Sigmoid colon (tissue), 7 donors: ENCODE measurements around the gene DNAH5. TPM values are rescaled to one million over a fixed set of nuclear protein-coding genes. Genes with fewer than 3 reads are reported as not detected.
A peak's percentile ranks its signal among the peaks of the same experiment; 100 is the strongest.

Experiments used
- DNase-seq: peaks from one replicate; pipeline ENCODE4 v3.0.0-alpha.2; 2019
- H3K27ac ChIP-seq, 4 donors: fragments of 200-600 bp; sonication (generic); one replicate each; pipeline ENCODE4 v1.5.1; 2016 to 2019; ENCODE audit warnings: mild to moderate bottlenecking in 1 of 4
- H3K27me3 ChIP-seq, 3 donors: fragments of 200-600 bp; sonication (generic); one replicate each; pipeline ENCODE4 v1.5.1; 2019; ENCODE audit warnings: mild to moderate bottlenecking in 1 of 3
- H3K36me3 ChIP-seq, 4 donors: fragments of 200-600 bp; sonication (generic); one replicate each; pipeline ENCODE4 v1.5.1; 2016 to 2019
- H3K4me1 ChIP-seq, 4 donors: fragments of 200-600 bp; sonication (generic); one replicate each; pipeline ENCODE4 v1.5.1; 2017 to 2019
- H3K4me3 ChIP-seq, 4 donors: fragments of 200-600 bp; sonication (generic); one replicate each; pipeline ENCODE4 v1.5.1; 2017 to 2019; ENCODE audit warnings: mild to moderate bottlenecking in 2 of 4, moderate library complexity in 1 of 4
- H3K9me3 ChIP-seq, 4 donors: fragments of 200-600 bp in 3 of 4; sonication (generic) in 3 of 4; one replicate each; pipeline versions ENCODE4 v1.5.1 to v1.6.1; 2013 to 2019
- EP300 ChIP-seq, 4 donors: sonication (generic); formaldehyde crosslinking; IDR thresholded peaks; one replicate each; pipeline ENCODE4 v1.6.1; 2017; ENCODE audit warnings: antibody characterized with exemption in 4 of 4
- POLR2A ChIP-seq, 2 donors: fragments of 450-650 bp; IDR thresholded peaks; one replicate each; pipeline ENCODE4 v1.6.1; 2016; ENCODE audit warnings: antibody characterized with exemption in 2 of 2, mild to moderate bottlenecking in 2 of 2, moderate library complexity in 2 of 2
- POLR2AphosphoS5 ChIP-seq, 4 donors: sonication (generic); formaldehyde crosslinking; IDR thresholded peaks; one replicate each; pipeline ENCODE4 v1.6.1; 2017; ENCODE audit warnings: antibody characterized with exemption in 4 of 4
- WGBS, 2 donors: extraction: QIAGEN DNeasy Blood & Tissue Kit; methylation state at CpG; one replicate each; pipeline ENCODE4 v1.1.7; 2013; 5-methylcytosine and 5-hydroxymethylcytosine counted together
- intact Hi-C: fragments of 100-400 bp; cut with DNase I; formaldehyde crosslinking; loops from one replicate; pipeline ENCODE4 v1.15.1; 2023
- polyA plus RNA-seq, 3 donors: library from polyadenylated mRNA; stranded (reverse); fragments of 200-250 nt; gene quantifications; one replicate each; pipeline ENCODE4 v1.2.3, GENCODE V29; 2013
- total RNA-seq, 4 donors: library from RNA; depleted of rRNA; stranded (reverse); fragments of >200 nt; gene quantifications; one replicate each; pipeline ENCODE4 v1.1.0, GENCODE V29; 2016
- TF ChIP-seq, protein P1 (sequence below), 4 experiments: fragments of 450-650 bp in 3 of 4; fragments of 200-600 bp in 1 of 4; IDR thresholded peaks; one replicate each; pipeline ENCODE4 v1.5.1; 2016 to 2019; ENCODE audit warnings: antibody characterized with exemption in 4 of 4, mild to moderate bottlenecking in 3 of 4, moderate library complexity in 2 of 4
- donor health status: healthy with polysubstance abuse.
- donor health status: Bipolar disorder and iron deficiency.
- donor health status: healthy.

The DNAH5 gene
- total and polyA plus RNA-seq, 7 donors: under 0.01 to 0.41 (median 0.16) TPM; not detected in 2

DNA sequence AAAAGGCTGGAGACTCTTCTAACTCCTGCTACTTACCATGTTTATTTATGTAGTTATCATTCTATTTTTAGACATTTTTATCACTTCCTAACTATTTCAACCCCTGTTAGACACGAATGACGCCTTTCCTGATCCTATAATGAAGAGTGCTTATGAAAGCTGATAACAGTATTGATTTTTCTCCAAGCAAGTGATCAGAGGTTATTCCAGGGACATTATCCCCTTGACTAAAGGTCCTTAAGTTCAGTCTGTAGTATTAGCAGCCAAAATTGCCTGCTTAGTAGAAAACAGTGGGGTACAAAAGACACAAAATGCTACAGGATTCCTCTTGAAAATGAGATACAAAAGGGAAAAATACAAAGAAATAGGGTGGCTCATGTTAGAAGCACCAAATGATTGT is 235.6 kb downstream of the DNAH5 start:
- no peak overlapping the region for H3K27ac ChIP-seq
- TF ChIP-seq POLR2A (IDR thresholded peaks at IDR 0.05) (no peak), POLR2AphosphoS5 (IDR thresholded peaks at IDR 0.05) (no peak)
- peaks cover 0 to 2% (median 0%) of the 10 kb centered on the region in 4 donors for H3K9me3 ChIP-seq
- H3K4me1 ChIP-seq: no peaks in the 10 kb centered on the region
- H3K4me3 ChIP-seq: peak overlapping the region in 1 of 4 donors; percentile 0
- no peaks in the 10 kb centered on the region for H3K36me3 ChIP-seq
- DNase-seq: no peak
- 31 to 43% methylated on average over 2 of the region's 2 CpGs for WGBS, 2 donors
- no peaks in the 10 kb centered on the region for H3K27me3 ChIP-seq
- intact Hi-C loops: no loop called here

DNA sequence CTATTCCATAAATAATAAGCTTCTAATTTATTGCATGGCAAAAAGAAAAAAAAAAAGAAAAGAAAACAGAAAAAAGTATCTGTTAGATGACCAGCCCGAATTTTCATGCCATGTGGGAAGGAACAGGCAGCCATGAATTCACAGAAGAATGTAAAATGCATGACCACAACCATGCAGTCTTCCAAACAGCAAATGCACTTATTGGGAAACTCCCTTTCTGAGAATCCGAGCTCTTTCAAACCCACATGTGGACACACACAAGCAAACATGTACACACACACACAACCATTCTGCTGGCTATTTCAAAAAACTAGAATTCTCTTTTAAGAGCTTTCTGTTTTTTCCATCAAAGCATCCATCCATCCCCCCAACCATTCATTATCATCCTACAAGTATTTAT is 236.1 kb downstream of the DNAH5 start:
- WGBS, 2 donors: 40 to 57% methylated on average over 2 of the region's 2 CpGs
- no peaks in the 10 kb centered on the region for H3K4me1 ChIP-seq

DNA sequence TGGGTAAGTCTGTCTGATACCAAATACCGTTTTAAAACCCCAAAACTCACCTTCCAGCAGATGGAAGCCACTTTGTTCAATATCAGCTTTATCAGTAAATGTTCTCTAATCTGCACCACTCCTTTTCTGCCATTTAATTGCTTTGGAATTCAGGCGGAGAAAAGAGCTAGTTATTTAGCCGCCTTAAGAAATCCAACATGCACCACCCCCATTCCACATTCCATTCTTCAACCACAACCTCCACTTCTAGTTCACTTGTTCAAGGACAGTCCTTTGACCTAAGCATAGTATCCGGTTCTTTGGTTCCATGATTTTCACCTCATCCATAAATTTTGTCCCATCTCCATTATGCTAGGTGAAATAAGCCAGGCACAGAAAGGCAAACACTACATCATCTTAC is 240.1 kb downstream of the DNAH5 start:
- H3K4me1 ChIP-seq: no peaks in the 10 kb centered on the region

More for the DNA sequence above, 236.1 kb downstream of the DNAH5 start:
- TF ChIP-seq EP300 (IDR thresholded peaks at IDR 0.05) (no peak), POLR2AphosphoS5 (IDR thresholded peaks at IDR 0.05) (no peak), POLR2A (IDR thresholded peaks at IDR 0.05) (no peak)
- TF ChIP-seq, protein P1, sequence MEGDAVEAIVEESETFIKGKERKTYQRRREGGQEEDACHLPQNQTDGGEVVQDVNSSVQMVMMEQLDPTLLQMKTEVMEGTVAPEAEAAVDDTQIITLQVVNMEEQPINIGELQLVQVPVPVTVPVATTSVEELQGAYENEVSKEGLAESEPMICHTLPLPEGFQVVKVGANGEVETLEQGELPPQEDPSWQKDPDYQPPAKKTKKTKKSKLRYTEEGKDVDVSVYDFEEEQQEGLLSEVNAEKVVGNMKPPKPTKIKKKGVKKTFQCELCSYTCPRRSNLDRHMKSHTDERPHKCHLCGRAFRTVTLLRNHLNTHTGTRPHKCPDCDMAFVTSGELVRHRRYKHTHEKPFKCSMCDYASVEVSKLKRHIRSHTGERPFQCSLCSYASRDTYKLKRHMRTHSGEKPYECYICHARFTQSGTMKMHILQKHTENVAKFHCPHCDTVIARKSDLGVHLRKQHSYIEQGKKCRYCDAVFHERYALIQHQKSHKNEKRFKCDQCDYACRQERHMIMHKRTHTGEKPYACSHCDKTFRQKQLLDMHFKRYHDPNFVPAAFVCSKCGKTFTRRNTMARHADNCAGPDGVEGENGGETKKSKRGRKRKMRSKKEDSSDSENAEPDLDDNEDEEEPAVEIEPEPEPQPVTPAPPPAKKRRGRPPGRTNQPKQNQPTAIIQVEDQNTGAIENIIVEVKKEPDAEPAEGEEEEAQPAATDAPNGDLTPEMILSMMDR (IDR thresholded peaks at IDR 0.05): no peak
- Histone ChIP-seq H3K36me3 (no peaks in the 10 kb centered on the region), H3K9me3 (peaks cover 0 to 2% (median 0%) of the 10 kb centered on the region in 4 donors), H3K27ac (no peak overlapping the region), H3K27me3 (no peaks in the 10 kb centered on the region), H3K4me3 (no peak overlapping the region)
- DNase-seq: no peak
- intact Hi-C loops: no loop called here

DNA sequence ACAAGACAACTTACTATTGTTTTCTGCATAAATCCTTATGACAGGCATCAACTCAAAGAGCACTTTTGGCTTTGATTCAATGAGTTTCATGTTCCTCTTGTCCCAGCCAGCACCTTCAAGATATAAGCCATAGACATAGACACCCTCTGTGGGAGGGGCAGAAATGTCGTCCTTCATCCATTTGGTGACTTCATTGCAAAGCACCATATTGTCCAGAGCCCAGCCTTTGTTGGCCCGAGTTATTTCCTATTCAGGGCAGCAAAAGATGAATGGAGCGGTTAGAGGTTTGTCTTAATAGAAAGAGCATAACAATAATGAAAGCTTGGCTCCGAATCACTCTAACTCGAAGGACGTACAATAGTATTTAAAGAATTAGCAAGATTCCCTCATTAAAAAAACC is 243.9 kb downstream of the DNAH5 start:
- H3K4me1 ChIP-seq: no peaks in the 10 kb centered on the region
- H3K9me3 ChIP-seq: no peaks in the 10 kb centered on the region
- DNase-seq: no peak
- 90 to 91% methylated on average over 6 of the region's 6 CpGs for WGBS, 2 donors
- TF ChIP-seq EP300 (IDR thresholded peaks at IDR 0.05) (no peak), POLR2A (IDR thresholded peaks at IDR 0.05) (no peak), POLR2AphosphoS5 (IDR thresholded peaks at IDR 0.05) (no peak)
- TF ChIP-seq, protein P1 (IDR thresholded peaks at IDR 0.05): no peak
- H3K4me3 ChIP-seq: no peak overlapping the region
- no peaks in the 10 kb centered on the region for H3K36me3 ChIP-seq
- intact Hi-C loops: no loop called here
- no peaks in the 10 kb centered on the region for H3K27me3 ChIP-seq
- H3K27ac ChIP-seq: no peak overlapping the region

More for the DNA sequence above, 240.1 kb downstream of the DNAH5 start:
- Histone ChIP-seq H3K27me3 (no peaks in the 10 kb centered on the region), H3K4me3 (no peak overlapping the region), H3K27ac (no peak overlapping the region), H3K9me3 (peaks cover 0 to 2% (median 0%) of the 10 kb centered on the region in 4 donors), H3K36me3 (no peaks in the 10 kb centered on the region)
- intact Hi-C loops: no loop called here
- no peak for DNase-seq
- WGBS, 2 donors: 65 to 73% methylated on average over 4 of the region's 4 CpGs
- TF ChIP-seq POLR2A (IDR thresholded peaks at IDR 0.05) (no peak), EP300 (IDR thresholded peaks at IDR 0.05) (no peak), POLR2AphosphoS5 (IDR thresholded peaks at IDR 0.05) (no peak)
- TF ChIP-seq, protein P1 (IDR thresholded peaks at IDR 0.05): no peak

DNA sequence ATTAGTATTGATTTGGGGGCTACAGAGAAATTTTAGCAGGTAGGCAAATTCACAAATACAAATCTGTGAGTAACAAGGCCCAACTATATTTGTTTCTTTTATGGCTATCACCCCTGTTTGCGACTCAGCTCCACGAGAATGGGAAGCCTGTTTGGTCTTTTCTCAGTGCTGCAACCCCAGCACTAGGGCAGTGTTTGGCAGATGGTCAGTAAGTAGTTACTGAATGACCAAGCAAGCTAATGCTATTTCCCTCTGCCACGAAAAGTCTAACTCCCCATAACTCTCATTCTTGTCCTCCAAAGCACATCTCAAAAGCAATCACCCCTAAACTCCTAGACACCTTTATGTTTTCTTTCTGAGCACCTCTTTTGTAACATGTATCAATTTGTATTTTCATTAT is 245.6 kb downstream of the DNAH5 start:
- H3K9me3 ChIP-seq: no peaks in the 10 kb centered on the region
- DNase-seq: no peak
- no peak overlapping the region for H3K27ac ChIP-seq
- 36 to 54% methylated on average over 3 of the region's 3 CpGs for WGBS, 2 donors
- no peaks in the 10 kb centered on the region for H3K36me3 ChIP-seq
- TF ChIP-seq EP300 (IDR thresholded peaks at IDR 0.05): no peak
- TF ChIP-seq POLR2A (IDR thresholded peaks at IDR 0.05): no peak
- TF ChIP-seq, protein P1 (IDR thresholded peaks at IDR 0.05): no peak
- no peak for TF ChIP-seq POLR2AphosphoS5 (IDR thresholded peaks at IDR 0.05)
- intact Hi-C loops: no loop called here
- H3K4me1 ChIP-seq: no peaks in the 10 kb centered on the region
- H3K4me3 ChIP-seq: no peak overlapping the region
- H3K27me3 ChIP-seq: no peaks in the 10 kb centered on the region
